Mononuclear cell (primary cell): ENCODE results near the gene CPNE5. TPM values are rescaled to one million over a fixed set of nuclear protein-coding genes. Genes with fewer than 3 reads are reported as not detected.

Experiments
- H3K27me3 ChIP-seq: 2 replicates; pipeline ENCODE4 v1.6.0; 2011; ENCODE audit warnings: low read length, control low read depth; ENCODE audit not compliant: insufficient read depth
- H3K4me1 ChIP-seq: 2 replicates; pipeline ENCODE4 v1.5.1; 2011; ENCODE audit warnings: mild to moderate bottlenecking, low read length, control low read depth; ENCODE audit not compliant: insufficient read depth
- H3K4me3 ChIP-seq: 2 replicates; pipeline ENCODE4 v1.5.1; 2011; ENCODE audit warnings: mild to moderate bottlenecking, low read length, moderate library complexity
- H3K9me3 ChIP-seq: 2 replicates; pipeline ENCODE4 v1.5.1; 2011; ENCODE audit warnings: low read depth, mild to moderate bottlenecking, control low read depth, low read length
- total RNA-seq: library from RNA; depleted of rRNA; stranded (reverse); fragments of >200 nt; gene quantifications from one replicate; pipeline ENCODE4 v1.2.3, GENCODE V29; 2012

Gene CPNE5
- total RNA-seq, 1 donor, result 6.9 TPM

DNA sequence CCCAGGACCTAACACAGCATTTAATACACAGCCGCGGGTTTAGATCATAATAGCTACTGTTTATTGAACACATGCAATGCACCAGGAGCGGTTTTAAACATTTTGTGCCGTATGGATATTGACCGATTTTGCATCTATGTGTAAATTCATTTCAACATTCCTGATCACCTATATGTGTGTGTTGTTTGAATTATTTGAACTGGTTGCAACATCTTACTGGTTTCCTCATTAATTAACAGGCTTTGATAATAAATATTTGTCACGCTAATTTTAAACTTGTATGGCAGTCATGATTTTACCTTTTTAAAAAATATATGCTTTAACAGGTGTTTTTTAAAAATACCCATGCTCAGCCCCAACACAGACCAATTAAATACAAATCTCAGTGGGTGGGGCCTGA, 35.8 kb downstream of the CPNE5 start:
- no peak overlapping the region for H3K4me3 ChIP-seq
- no peaks in the 10 kb centered on the region for H3K4me1 ChIP-seq

DNA sequence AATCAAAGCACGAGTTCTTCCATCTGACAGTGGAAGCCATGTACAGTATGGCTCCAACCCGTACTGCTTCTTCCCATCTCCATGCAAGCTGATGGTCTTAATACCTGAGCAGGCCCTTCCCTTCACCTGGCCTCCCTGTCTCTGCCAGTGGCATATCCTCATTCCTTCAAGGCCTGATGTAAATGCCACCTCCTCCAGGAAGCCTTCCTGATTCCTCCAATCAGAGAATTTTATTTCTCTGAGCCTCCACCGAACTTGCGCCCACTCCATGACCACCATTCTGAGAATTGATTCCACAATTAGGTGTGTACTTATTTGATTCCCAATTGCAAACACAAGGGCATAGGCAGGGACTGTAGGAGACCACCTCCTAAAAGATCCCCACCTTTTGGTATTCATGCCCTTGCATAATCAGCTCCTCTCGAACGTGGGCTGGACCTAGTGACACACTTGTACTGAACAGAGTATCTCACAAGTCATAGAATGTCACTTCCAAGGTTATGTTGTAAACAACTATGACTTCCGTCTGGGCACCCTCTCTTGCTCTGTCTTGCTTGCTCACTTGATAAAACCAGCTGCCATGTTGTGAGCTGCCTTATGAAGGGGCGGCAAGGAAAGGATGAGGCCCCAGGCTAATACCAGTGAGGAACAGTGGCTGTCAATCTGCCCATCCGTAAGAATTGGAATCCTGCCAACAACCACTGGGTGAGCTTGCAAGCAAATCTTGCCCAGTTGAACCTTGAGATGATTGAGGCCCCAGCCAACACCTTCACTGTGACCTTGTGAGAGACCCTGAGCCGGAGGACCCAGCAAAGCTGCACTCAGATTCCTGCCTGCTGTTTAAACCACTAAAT, 38.8 kb downstream of the CPNE5 start:
- Histone ChIP-seq H3K27me3 (no peaks in the 10 kb centered on the region), H3K4me1 (no peaks in the 10 kb centered on the region), H3K9me3 (no peaks in the 10 kb centered on the region), H3K4me3 (no peak overlapping the region)

More for the DNA sequence above, 35.8 kb downstream of the CPNE5 start:
- Histone ChIP-seq H3K27me3 (no peaks in the 10 kb centered on the region), H3K9me3 (no peaks in the 10 kb centered on the region)

GRCh38 chr6:36798852-36799251, 40.4 kb downstream of the CPNE5 start:
- no peak overlapping the region for H3K4me3 ChIP-seq

DNA sequence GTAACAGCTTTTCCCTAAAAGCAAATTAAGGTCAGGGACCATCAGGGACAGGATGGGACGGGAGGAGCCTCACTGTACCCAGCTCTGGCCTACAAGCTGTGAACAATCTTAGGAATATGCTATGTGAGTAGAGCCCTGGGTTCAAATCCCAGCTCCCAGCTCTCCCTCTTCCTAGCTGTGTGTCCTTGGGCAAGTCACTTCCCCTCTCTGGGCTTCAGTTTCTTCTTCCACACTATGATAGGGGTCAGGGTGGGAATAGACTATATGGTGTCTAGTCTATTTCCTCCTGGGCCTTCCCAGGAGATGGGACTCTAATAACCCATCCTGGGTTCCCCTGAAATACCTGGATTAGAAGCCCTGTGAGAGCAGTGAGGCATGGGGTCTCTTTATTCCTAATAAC, 41.6 kb downstream of the CPNE5 start:
- no peaks in the 10 kb centered on the region for H3K27me3 ChIP-seq
- no peaks in the 10 kb centered on the region for H3K9me3 ChIP-seq
- no peak overlapping the region for H3K4me3 ChIP-seq
- H3K4me1 ChIP-seq, result no peaks in the 10 kb centered on the region

More at GRCh38 chr6:36798852-36799251, 40.4 kb downstream of the CPNE5 start:
- Histone ChIP-seq H3K4me1 (no peaks in the 10 kb centered on the region), H3K27me3 (no peaks in the 10 kb centered on the region), H3K9me3 (no peaks in the 10 kb centered on the region)

DNA sequence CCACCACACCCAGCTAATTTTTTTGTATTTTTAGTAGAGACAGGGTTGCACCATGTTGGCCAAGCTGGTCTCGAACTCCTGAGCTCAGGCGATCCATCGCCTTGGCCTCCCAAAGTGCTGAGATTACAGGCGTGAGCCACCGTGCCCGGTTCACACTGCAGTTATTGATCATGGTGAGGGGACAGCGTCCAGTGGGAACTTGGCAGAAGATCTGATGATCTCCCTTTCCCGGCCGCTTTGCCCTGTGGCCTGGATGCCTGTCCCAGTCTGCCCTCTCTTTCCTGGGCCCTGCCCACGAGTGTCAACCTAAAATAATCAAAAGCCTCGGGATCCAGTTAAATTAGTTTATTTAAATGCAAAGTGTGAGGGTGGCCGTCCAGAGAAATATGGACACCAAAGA, 42.2 kb downstream of the CPNE5 start:
- no peaks in the 10 kb centered on the region for H3K9me3 ChIP-seq
- no peak overlapping the region for H3K4me3 ChIP-seq
- H3K4me1 ChIP-seq, result no peaks in the 10 kb centered on the region
- H3K27me3 ChIP-seq, result no peaks in the 10 kb centered on the region

GRCh38 chr6:36794713-36795065, 44.6 kb downstream of the CPNE5 start:
- Histone ChIP-seq H3K4me3 (no peak overlapping the region), H3K4me1 (no peaks in the 10 kb centered on the region), H3K9me3 (no peaks in the 10 kb centered on the region), H3K27me3 (no peaks in the 10 kb centered on the region)

DNA sequence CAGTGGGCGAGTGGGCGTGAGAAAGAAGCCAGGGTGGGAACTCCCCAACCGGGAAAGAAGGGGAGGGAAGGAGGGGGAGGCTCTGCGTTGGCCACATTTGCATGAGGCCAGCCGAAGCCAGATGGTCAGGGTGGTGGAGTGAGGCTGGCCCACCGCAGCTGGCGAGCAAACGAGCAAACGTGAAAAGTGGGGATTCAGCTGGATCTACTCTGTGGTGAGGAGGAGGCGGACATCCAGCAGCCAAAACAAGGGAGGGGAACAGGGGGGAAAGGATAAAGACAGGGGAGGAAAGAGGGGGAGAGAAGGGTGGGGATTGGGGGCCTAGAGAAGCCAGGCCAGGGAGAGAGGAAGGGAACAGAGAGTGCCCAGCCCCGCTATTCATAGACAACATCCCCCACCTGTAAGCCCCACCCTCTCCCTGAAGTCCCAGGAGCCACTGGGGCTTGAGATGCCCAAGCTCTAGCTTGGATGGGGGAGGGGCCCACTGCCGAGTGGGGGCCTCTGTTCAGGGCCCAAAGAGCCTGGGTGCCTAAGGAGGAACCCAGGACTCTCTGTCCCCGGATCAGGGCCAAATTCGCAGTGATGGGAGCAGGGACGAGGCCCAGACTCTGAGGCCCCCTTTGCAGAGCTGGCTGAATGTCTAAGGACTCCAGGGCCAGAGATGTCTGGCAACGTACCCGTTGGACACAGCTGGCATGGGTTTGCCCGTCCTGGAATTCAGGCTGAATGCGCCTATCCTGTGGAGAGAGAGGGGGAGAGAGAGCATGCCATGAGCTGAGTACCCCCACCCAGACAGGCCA, 45.1 kb downstream of the CPNE5 start:
- H3K4me3 ChIP-seq, result no peak overlapping the region
- H3K4me1 ChIP-seq, result no peaks in the 10 kb centered on the region
- H3K9me3 ChIP-seq, result no peaks in the 10 kb centered on the region
- peaks cover 5% of the 10 kb centered on the region for H3K27me3 ChIP-seq

GRCh38 chr6:36793296-36793912, 45.8 kb downstream of the CPNE5 start:
- H3K4me3 ChIP-seq, result no peak overlapping the region
- H3K27me3 ChIP-seq, result peaks cover 5% of the 10 kb centered on the region
- H3K9me3 ChIP-seq, result no peaks in the 10 kb centered on the region
- no peaks in the 10 kb centered on the region for H3K4me1 ChIP-seq

DNA sequence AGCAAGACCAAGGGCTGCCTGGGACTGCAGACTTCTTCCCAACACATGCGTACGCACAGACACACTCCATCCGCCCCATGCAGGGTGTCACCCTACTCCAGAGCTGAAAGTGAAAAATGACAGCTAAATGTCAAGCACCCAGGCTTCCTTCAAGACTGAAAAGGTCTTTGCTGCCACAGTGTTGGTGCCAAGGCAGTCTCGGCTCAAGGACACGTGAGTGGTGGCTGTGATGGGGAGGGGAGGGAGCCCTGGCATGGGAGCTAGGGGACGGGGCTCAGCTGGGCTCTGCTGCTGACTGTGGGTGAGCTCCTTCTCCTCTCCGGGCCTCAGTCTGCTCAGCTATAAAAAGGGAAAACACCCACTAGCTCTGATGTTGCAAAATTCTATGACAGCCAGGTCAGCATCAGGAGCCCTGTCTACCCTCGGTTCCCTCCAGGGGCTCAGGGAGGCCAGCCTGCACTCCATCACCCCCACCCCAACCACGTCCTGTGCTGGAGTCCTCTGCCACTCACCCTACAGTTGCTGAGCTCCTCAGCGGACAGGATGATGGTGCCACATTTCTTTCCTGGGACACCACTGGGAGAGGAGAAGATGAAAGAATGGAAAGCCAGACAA, 47.6 kb downstream of the CPNE5 start:
- Histone ChIP-seq H3K27me3 (peaks cover 5% of the 10 kb centered on the region), H3K9me3 (no peaks in the 10 kb centered on the region), H3K4me3 (no peak overlapping the region), H3K4me1 (no peaks in the 10 kb centered on the region)

DNA sequence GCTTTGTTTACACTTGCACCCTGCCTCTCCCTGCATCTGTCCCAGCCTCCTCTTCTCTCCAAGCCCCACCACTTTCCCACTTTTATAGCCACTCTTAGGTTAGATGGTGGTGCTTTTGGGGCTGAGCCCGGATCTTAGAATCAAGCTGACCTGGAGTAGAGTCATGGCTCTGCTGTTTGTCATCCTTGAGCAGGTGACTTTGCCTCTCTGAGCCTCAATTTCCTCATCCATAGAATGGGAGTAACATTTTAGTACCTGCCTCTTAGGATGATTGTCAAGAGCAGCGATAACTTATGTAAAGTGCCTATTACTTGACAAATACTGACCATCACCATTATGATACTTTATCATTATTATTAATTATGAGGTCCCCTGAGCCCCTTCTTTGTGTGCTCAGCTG, 48.2 kb downstream of the CPNE5 start:
- H3K4me1 ChIP-seq, result no peaks in the 10 kb centered on the region
- no peak overlapping the region for H3K4me3 ChIP-seq
- H3K9me3 ChIP-seq, result no peaks in the 10 kb centered on the region
- H3K27me3 ChIP-seq, result peaks cover 5% of the 10 kb centered on the region

- Histone ChIP-seq H3K4me3 (no peak overlapping the region), H3K4me1 (no peaks in the 10 kb centered on the region), H3K27me3 (peaks cover 5% of the 10 kb centered on the region), H3K9me3 (no peaks in the 10 kb centered on the region)
Measured at GRCh38 chr6:36788768-36789167, 50.5 kb downstream of the CPNE5 start.

DNA sequence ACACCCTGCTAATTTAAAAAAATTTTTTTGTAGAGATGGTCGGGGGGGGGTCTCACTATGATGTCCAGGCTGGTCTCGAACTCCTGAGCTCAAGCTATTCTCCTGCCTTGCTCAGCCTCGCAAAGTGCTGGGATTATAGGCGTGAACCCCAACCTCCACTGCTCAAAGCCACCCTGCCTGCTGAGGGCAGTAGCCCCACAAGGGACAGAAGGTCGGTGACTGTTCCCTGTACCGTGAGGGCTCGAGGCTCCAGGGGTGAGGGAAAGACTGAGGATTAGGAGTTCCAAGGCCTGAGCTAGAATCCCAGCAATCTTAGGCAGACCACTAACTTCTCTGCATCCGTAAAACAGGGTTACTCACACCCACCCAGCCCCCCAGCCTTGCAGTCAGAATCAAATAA, 51.1 kb downstream of the CPNE5 start:
- H3K9me3 ChIP-seq, result no peaks in the 10 kb centered on the region
- H3K27me3 ChIP-seq, result peaks cover 5% of the 10 kb centered on the region
- no peak overlapping the region for H3K4me3 ChIP-seq
- no peaks in the 10 kb centered on the region for H3K4me1 ChIP-seq

DNA sequence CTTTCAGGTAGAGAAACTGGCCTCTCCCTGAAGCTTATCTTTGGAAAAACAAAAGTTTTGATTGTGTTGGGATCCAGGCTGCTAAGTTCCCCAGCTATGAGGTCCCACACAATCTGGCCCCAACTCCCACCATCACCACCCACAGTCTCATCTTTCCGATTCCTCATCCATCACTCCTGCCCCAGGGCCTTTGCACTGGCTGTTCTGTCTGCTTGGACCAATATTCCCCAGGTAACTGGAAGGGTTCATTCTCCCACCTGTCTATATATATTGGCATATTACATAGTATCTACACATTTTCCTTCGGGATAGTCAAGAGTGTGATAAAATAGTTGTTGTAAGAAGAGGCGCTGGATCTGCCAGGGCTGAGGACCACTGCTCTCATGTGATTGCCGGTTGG, 52.0 kb downstream of the CPNE5 start:
- Histone ChIP-seq H3K27me3 (peaks cover 5% of the 10 kb centered on the region), H3K4me1 (no peaks in the 10 kb centered on the region), H3K9me3 (no peaks in the 10 kb centered on the region), H3K4me3 (no peak overlapping the region)

DNA sequence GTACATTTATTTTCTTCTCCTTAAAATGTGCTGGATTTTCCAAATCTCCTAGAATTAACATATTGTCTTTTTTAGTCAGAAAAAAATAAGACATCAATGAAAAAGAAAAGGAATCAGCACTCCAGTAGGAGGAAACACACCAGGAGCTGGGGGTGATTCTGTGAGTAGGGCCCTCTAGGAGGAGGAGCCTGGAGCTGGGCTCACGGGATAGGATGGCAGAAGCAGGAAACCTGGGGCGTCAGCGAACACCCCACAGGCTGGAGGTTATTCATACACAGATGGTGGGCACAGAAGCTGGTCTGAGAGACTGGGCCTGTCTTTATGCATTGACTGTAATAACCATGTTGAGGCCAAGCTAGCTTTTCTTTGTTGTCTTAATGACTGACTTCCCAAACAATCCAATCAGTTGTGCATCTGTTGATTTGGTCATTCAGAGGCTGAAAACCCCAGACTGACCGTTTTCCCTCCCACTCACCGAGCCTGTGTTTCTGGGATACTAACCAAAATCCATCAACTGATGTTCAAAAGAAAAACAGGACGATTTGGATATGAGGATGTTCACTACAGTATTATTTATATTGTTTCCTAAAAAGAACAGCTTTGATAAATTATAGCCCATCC, 53.1 kb downstream of the CPNE5 start:
- H3K4me3 ChIP-seq, result no peak overlapping the region
- peaks cover 9% of the 10 kb centered on the region for H3K4me1 ChIP-seq
- peaks cover 5% of the 10 kb centered on the region for H3K27me3 ChIP-seq
- no peaks in the 10 kb centered on the region for H3K9me3 ChIP-seq

DNA sequence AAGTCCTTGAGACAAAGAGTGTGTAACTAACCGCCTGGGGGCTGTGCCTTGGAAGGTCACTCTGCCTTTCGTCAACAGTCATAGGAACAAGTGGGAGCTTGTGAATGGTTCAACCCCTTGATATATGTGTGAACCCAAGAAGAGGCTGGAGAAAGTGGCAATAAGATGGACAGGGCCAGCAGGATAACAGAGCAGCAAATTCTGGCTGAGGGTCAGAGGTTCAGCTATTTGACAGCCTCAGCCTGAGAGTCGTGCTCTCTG, 54.9 kb downstream of the CPNE5 start:
- no peak overlapping the region for H3K4me3 ChIP-seq
- peaks cover 21% of the 10 kb centered on the region for H3K4me1 ChIP-seq
- no peaks in the 10 kb centered on the region for H3K9me3 ChIP-seq
- H3K27me3 ChIP-seq, result peaks cover 1% of the 10 kb centered on the region
